Gastrocnemius medialis (tissue), 4 donors: ENCODE results near the gene ADARB2. TPM values are rescaled to one million over a fixed set of nuclear protein-coding genes. Genes with fewer than 3 reads are reported as not detected.

ENCODE experiments used
- ATAC-seq, 2 donors: fragments of 150-250 bp; one replicate each; pipeline ENCODE4 v1.9.1; 2016
- DNase-seq, 2 donors: peaks; one replicate each; pipeline ENCODE4 v3.0.0-alpha.2; 2019
- H3K27ac ChIP-seq, 4 donors: fragments of 200-600 bp; sonication (generic); 1 replicate in 1 of 4; 2 replicates in 3 of 4; pipeline ENCODE4 v1.5.1; 2016 to 2018; ENCODE audit warnings: mild to moderate bottlenecking in 2 of 4, moderate library complexity in 1 of 4
- H3K27me3 ChIP-seq, 3 donors: fragments of 200-600 bp; sonication (generic) in 2 of 3; 1 replicate in 1 of 3; 2 replicates in 2 of 3; pipeline versions ENCODE4 v1.5.1 to v1.6.0; 2016 to 2019; ENCODE audit warnings: mild to moderate bottlenecking in 1 of 3, moderate library complexity in 1 of 3
- H3K36me3 ChIP-seq, 2 donors: fragments of 200-600 bp; sonication (generic) in 1 of 2; one replicate each; pipeline ENCODE4 v1.5.1; 2017 to 2018
- H3K4me1 ChIP-seq, 2 donors: fragments of 200-600 bp; sonication (generic) in 1 of 2; one replicate each; pipeline ENCODE4 v1.5.1; 2016 to 2017; ENCODE audit warnings: mild to moderate bottlenecking in 2 of 2
- H3K4me3 ChIP-seq, 4 donors: fragments of 200-600 bp; sonication (generic) in 3 of 4; 1 replicate in 1 of 4; 2 replicates in 3 of 4; pipeline ENCODE4 v1.5.1; 2016 to 2019; ENCODE audit warnings: mild to moderate bottlenecking in 2 of 4
- H3K9me3 ChIP-seq, 3 donors: fragments of 200-600 bp; sonication (generic) in 2 of 3; 1 replicate in 1 of 3; 2 replicates in 2 of 3; pipeline ENCODE4 v1.5.1; 2016 to 2019
- CTCF ChIP-seq, 5 experiments: fragments of 450-650 bp in 3 of 5; fragments of 200-600 bp in 2 of 5; sonication (generic) in 2 of 5; IDR thresholded peaks in 4 of 5; conservative IDR thresholded peaks in 1 of 5; 1 replicate in 4 of 5; 2 replicates in 1 of 5; pipeline ENCODE4 v1.5.1; 2016 to 2019; ENCODE audit warnings: antibody characterized with exemption in 5 of 5, mild to moderate bottlenecking in 3 of 5, moderate library complexity in 3 of 5
- POLR2A ChIP-seq, 2 donors: fragments of 450-650 bp; IDR thresholded peaks; one replicate each; pipeline ENCODE4 v1.6.1; 2017; ENCODE audit warnings: antibody characterized with exemption in 2 of 2, mild to moderate bottlenecking in 2 of 2, moderate library complexity in 2 of 2
- in situ Hi-C, 4 donors: fragments of 200-750 bp; cut with MboI; loops; one replicate each; pipeline versions ENCODE4 v1.15.0 to v1.8.0; 2017; ENCODE audit warnings: low sequenced_read_pairs in 4 of 4
- intact Hi-C: fragments of 100-400 bp; cut with DNase I; formaldehyde crosslinking; loops from one replicate; pipeline ENCODE4 v1.15.1; 2023; ENCODE audit warnings: low total_unique reads
- total RNA-seq, 4 donors: library from RNA; depleted of rRNA; stranded (reverse); fragments of >200 nt; gene quantifications; one replicate each; pipeline versions ENCODE4 v1.1.0 to v1.2.3, GENCODE V29; 2016

The ADARB2 gene
- total RNA-seq, 4 donors from 2014 or later, result 0.07 to 0.87 (median 0.10) TPM

- H3K9me3 ChIP-seq, result no peaks in the 10 kb centered on the region
- ATAC-seq, result no peak
- no peak for DNase-seq
- H3K36me3 ChIP-seq, result no peaks in the 10 kb centered on the region
- H3K4me3 ChIP-seq, result no peak overlapping the region
- no peak for TF ChIP-seq CTCF (IDR thresholded peaks at IDR 0.05 in 4 of 5, conservative IDR thresholded peaks at IDR 0.05 in 1 of 5)
- no peak for TF ChIP-seq POLR2A (IDR thresholded peaks at IDR 0.05)
- H3K27ac ChIP-seq, result no peak overlapping the region
- H3K27me3 ChIP-seq, result no peaks in the 10 kb centered on the region
- in situ Hi-C loops, result no loop called here
- H3K4me1 ChIP-seq, result no peaks in the 10 kb centered on the region
- intact Hi-C loops, result no loop called here
Measured at GRCh38 chr10:1632596-1632995, 104.7 kb downstream of the ADARB2 start.

GRCh38 chr10:1632141-1632540 is 105.2 kb downstream of the ADARB2 start:
- Histone ChIP-seq H3K9me3 (no peaks in the 10 kb centered on the region), H3K4me3 (no peak overlapping the region), H3K4me1 (no peaks in the 10 kb centered on the region), H3K36me3 (no peaks in the 10 kb centered on the region), H3K27me3 (no peaks in the 10 kb centered on the region), H3K27ac (no peak overlapping the region)
- in situ Hi-C loops (no loop called here), intact Hi-C loops (no loop called here)
- no peak for DNase-seq
- TF ChIP-seq POLR2A (IDR thresholded peaks at IDR 0.05) (no peak), CTCF (IDR thresholded peaks at IDR 0.05 in 4 of 5, conservative IDR thresholded peaks at IDR 0.05 in 1 of 5) (no peak)
- ATAC-seq, result no peak

- no peaks in the 10 kb centered on the region for H3K9me3 ChIP-seq
- no peak for TF ChIP-seq CTCF (IDR thresholded peaks at IDR 0.05 in 4 of 5, conservative IDR thresholded peaks at IDR 0.05 in 1 of 5)
- no peak for TF ChIP-seq POLR2A (IDR thresholded peaks at IDR 0.05)
- H3K27ac ChIP-seq, result no peak overlapping the region
- no peaks in the 10 kb centered on the region for H3K36me3 ChIP-seq
- no peaks in the 10 kb centered on the region for H3K27me3 ChIP-seq
- H3K4me3 ChIP-seq, result no peak overlapping the region
- no peak for ATAC-seq
- in situ Hi-C loops (no loop called here), intact Hi-C loops (no loop called here)
- no peak for DNase-seq
- H3K4me1 ChIP-seq, result no peaks in the 10 kb centered on the region
Measured at GRCh38 chr10:1631282-1631681, 106.0 kb downstream of the ADARB2 start.

- no peak for ATAC-seq
Measured at GRCh38 chr10:1630304-1630703, 107.0 kb downstream of the ADARB2 start.

More at GRCh38 chr10:1630304-1630703, 107.0 kb downstream of the ADARB2 start:
- Histone ChIP-seq H3K4me3 (no peak overlapping the region), H3K9me3 (no peaks in the 10 kb centered on the region), H3K36me3 (no peaks in the 10 kb centered on the region), H3K4me1 (no peaks in the 10 kb centered on the region), H3K27ac (no peak overlapping the region), H3K27me3 (no peaks in the 10 kb centered on the region)
- TF ChIP-seq CTCF (IDR thresholded peaks at IDR 0.05 in 4 of 5, conservative IDR thresholded peaks at IDR 0.05 in 1 of 5) (no peak), POLR2A (IDR thresholded peaks at IDR 0.05) (no peak)
- intact Hi-C loops, result no loop called here
- in situ Hi-C loops, result no loop called here
- no peak for DNase-seq
